ENCODE results near the gene ZNF613.
"Not testable (repeated sequence)": the region's sequence is repeated elsewhere in the genome, so short reads cannot be mapped to it uniquely, and the experiment has no call there.

ZNF613 gene

GRCh38 chr19:51931921-51932320 lies 4.6 kb downstream of the ZNF613 start:
- no peak overlapping the region for H3K4me3 ChIP-seq (ENCODE audit: low read depth, low read length)
- no peaks in the 10 kb centered on the region for H3K27me3 ChIP-seq (replicated peaks)
- H3K36me3 ChIP-seq (replicated peaks): peaks cover 22% of the 10 kb centered on the region
- no peak overlapping the region for H3K27ac ChIP-seq
- DNase-seq: no peak
- in situ Hi-C loops (cut with HindIII; ENCODE audit: low pct_ligation_motif_present, low sequenced_read_pairs): no loop called here
- no peak for TF ChIP-seq CTCF (IDR thresholded peaks at IDR 0.05; ENCODE audit: low read depth, low read length, missing control alignments)

- TF ChIP-seq CTCF (IDR thresholded peaks at IDR 0.05; ENCODE audit: low read depth, low read length, missing control alignments): no peak
- no peak for DNase-seq
- H3K36me3 ChIP-seq (replicated peaks): peaks cover 50% of the 10 kb centered on the region
- no peak overlapping the region for H3K27ac ChIP-seq
- no peaks in the 10 kb centered on the region for H3K27me3 ChIP-seq (replicated peaks)
- in situ Hi-C loops (cut with HindIII; ENCODE audit: low pct_ligation_motif_present, low sequenced_read_pairs): no loop called here
- H3K4me3 ChIP-seq (ENCODE audit: low read depth, low read length): no peak overlapping the region
These were observed 11.7 kb downstream of the ZNF613 start for GRCh38 chr19:51938936-51939335.

GRCh38 chr19:51944798-51945552 lies 17.7 kb downstream of the ZNF613 start:
- H3K36me3 ChIP-seq (replicated peaks): peaks cover 50% of the 10 kb centered on the region
- no peak overlapping the region for H3K27ac ChIP-seq
- DNase-seq: no peak
- TF ChIP-seq CTCF (IDR thresholded peaks at IDR 0.05; ENCODE audit: low read depth, low read length, missing control alignments): no peak
- H3K27me3 ChIP-seq (replicated peaks): no peaks in the 10 kb centered on the region
- in situ Hi-C loops (cut with HindIII; ENCODE audit: low pct_ligation_motif_present, low sequenced_read_pairs): no loop called here
- no peak overlapping the region for H3K4me3 ChIP-seq (ENCODE audit: low read depth, low read length)

- no peak overlapping the region for H3K27ac ChIP-seq
- TF ChIP-seq CTCF (IDR thresholded peaks at IDR 0.05; ENCODE audit: low read depth, low read length, missing control alignments): no peak
- peaks cover 34% of the 10 kb centered on the region for H3K36me3 ChIP-seq (replicated peaks)
- H3K4me3 ChIP-seq (ENCODE audit: low read depth, low read length): no peak overlapping the region
- no peak for DNase-seq
- in situ Hi-C loops (cut with HindIII; ENCODE audit: low pct_ligation_motif_present, low sequenced_read_pairs): no loop called here
- H3K27me3 ChIP-seq (replicated peaks): no peaks in the 10 kb centered on the region
These were observed 19.3 kb downstream of the ZNF613 start for GRCh38 chr19:51946602-51947001.

GRCh38 chr19:51948975-51949374 lies 21.7 kb downstream of the ZNF613 start:
- Histone ChIP-seq H3K27me3 (replicated peaks) (no peaks in the 10 kb centered on the region), H3K27ac (no peak overlapping the region), H3K4me3 (ENCODE audit: low read depth, low read length) (peak overlapping the region; percentile 35), H3K36me3 (replicated peaks) (peaks cover 16% of the 10 kb centered on the region)
- peak; percentile 16 for DNase-seq
- TF ChIP-seq CTCF (IDR thresholded peaks at IDR 0.05; ENCODE audit: low read depth, low read length, missing control alignments): no peak
- in situ Hi-C loops (cut with HindIII; ENCODE audit: low pct_ligation_motif_present, low sequenced_read_pairs): no loop called here

- H3K27me3 ChIP-seq (replicated peaks); in situ Hi-C loops (cut with HindIII; ENCODE audit: low pct_ligation_motif_present, low sequenced_read_pairs); DNase-seq; H3K27ac ChIP-seq; H3K4me3 ChIP-seq (ENCODE audit: low read depth, low read length); H3K36me3 ChIP-seq (replicated peaks): not testable (repeated sequence)
These were observed 30.6 kb downstream of the ZNF613 start for GRCh38 chr19:51957846-51958245.

Measured in brain microvascular endothelial cell (primary cell).